Activated CD4-positive, alpha-beta T cell treated with anti-CD3 and anti-CD28 coated beads, Interleukin-2, Interleukin-4, amounts not matched to agents 100 ng/mL and 50 ng/mL, durations not matched to agents 16 hours and 8 hours (primary cell): Measurements from ENCODE around the gene MLKL.
"Not testable (repeated sequence)": the region's sequence is repeated elsewhere in the genome, so short reads cannot be mapped to it uniquely, and the experiment has no call there.

Experiments
- DNase-seq: peaks from one replicate; pipeline ENCODE4 v3.0.0-alpha.2; 2020; ENCODE audit warnings: low spot score

The MLKL gene

GRCh38 chr16:74732707-74733350 lies 32.2 kb upstream of the MLKL start:
- DNase-seq, result no peak

- no peak for DNase-seq
Observed at GRCh38 chr16:74731853-74732477, 31.3 kb upstream of the MLKL start.

GRCh38 chr16:74729783-74730683 lies 29.4 kb upstream of the MLKL start:
- DNase-seq, result no peak

- DNase-seq, result no peak
Observed at GRCh38 chr16:74727903-74728302, 27.2 kb upstream of the MLKL start.

- peak; percentile 49 for DNase-seq
Observed at GRCh38 chr16:74726716-74727115, 26.1 kb upstream of the MLKL start.

GRCh38 chr16:74725651-74726455 lies 25.2 kb upstream of the MLKL start:
- DNase-seq, result no peak

- DNase-seq, result no peak
Observed at GRCh38 chr16:74724820-74725549, 24.3 kb upstream of the MLKL start.

- no peak for DNase-seq
Observed at GRCh38 chr16:74723256-74723655, 22.6 kb upstream of the MLKL start.

- not testable (repeated sequence) for DNase-seq
Observed at GRCh38 chr16:74722156-74722555, 21.5 kb upstream of the MLKL start.

GRCh38 chr16:74721716-74722115 lies 21.1 kb upstream of the MLKL start:
- no peak for DNase-seq

- no peak for DNase-seq
Observed at GRCh38 chr16:74720579-74720978, 19.9 kb upstream of the MLKL start.

GRCh38 chr16:74718741-74719610 lies 18.3 kb upstream of the MLKL start:
- no peak for DNase-seq

GRCh38 chr16:74718140-74718539 lies 17.5 kb upstream of the MLKL start:
- DNase-seq, result no peak

- DNase-seq, result no peak
Observed at GRCh38 chr16:74717367-74717766, 16.7 kb upstream of the MLKL start.

- no peak for DNase-seq
Observed at GRCh38 chr16:74716355-74716754, 15.7 kb upstream of the MLKL start.

GRCh38 chr16:74713876-74714275 lies 13.2 kb upstream of the MLKL start:
- no peak for DNase-seq

- DNase-seq, result no peak
Observed at GRCh38 chr16:74713325-74713724, 12.7 kb upstream of the MLKL start.

GRCh38 chr16:74711938-74712337 lies 11.3 kb upstream of the MLKL start:
- no peak for DNase-seq

GRCh38 chr16:74710401-74710800 lies 9.7 kb upstream of the MLKL start:
- no peak for DNase-seq

- DNase-seq, result peak; percentile 83
Observed at GRCh38 chr16:74709441-74709877, 8.8 kb upstream of the MLKL start.

GRCh38 chr16:74700116-74700437 lies 585 bp downstream of the MLKL start:
- peak; percentile 31 for DNase-seq
